ENCODE results near the gene SLC26A11. TPM values are rescaled to one million over a fixed set of nuclear protein-coding genes. Genes with fewer than 3 reads are reported as not detected.

SLC26A11 gene
- total RNA-seq, 1 donor from 2014 or later = 7.9 TPM

DNA sequence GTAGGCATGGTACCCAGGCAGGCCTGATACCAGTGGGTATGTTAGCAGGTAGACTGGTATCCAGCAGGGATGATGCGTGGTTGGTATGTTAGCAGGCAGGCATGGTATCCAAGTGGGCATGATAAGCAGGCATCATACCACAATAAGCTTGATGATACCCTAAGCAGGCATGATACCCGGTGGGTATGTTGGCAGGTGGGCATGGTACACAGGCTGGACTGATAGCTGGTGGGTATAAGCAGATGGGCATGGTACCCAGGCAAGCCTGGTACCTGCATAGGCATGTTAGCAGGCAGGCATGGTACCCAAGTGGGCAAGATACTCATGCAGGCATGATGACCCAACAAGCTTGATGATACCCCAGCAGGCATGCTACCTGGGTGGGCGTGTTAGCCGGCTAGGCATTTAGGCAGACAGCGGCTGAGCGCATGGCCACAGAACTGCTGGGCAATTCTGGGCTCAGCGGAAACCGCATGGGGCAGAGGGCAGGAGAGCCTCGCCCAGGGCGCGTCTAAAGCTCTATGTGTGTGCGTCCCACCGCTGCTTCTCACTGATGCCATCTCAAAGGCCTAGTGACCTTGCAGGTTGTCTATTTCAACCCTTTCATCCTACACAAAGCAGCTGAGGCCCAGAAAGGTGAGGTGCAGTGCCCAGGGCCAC, 2.4 kb upstream of the SLC26A11 start:
- H3K4me2 ChIP-seq = no peak overlapping the region
- H3K36me3 Mint-ChIP-seq = peaks cover 8% of the 10 kb centered on the region
- no peaks in the 10 kb centered on the region for H3K9me3 Mint-ChIP-seq
- H3K27ac ChIP-seq = no peak overlapping the region
- peaks cover 15% of the 10 kb centered on the region for H3K27me3 Mint-ChIP-seq (ENCODE audit: insufficient read depth, low read depth)
- H3K79me2 ChIP-seq (ENCODE audit: low read depth) = peaks cover 15% of the 10 kb centered on the region
- H4K20me1 ChIP-seq (ENCODE audit: low read depth) = peaks cover 4% of the 10 kb centered on the region
- peaks cover 19% of the 10 kb centered on the region for H3K4me1 Mint-ChIP-seq
- TF ChIP-seq, protein P1, sequence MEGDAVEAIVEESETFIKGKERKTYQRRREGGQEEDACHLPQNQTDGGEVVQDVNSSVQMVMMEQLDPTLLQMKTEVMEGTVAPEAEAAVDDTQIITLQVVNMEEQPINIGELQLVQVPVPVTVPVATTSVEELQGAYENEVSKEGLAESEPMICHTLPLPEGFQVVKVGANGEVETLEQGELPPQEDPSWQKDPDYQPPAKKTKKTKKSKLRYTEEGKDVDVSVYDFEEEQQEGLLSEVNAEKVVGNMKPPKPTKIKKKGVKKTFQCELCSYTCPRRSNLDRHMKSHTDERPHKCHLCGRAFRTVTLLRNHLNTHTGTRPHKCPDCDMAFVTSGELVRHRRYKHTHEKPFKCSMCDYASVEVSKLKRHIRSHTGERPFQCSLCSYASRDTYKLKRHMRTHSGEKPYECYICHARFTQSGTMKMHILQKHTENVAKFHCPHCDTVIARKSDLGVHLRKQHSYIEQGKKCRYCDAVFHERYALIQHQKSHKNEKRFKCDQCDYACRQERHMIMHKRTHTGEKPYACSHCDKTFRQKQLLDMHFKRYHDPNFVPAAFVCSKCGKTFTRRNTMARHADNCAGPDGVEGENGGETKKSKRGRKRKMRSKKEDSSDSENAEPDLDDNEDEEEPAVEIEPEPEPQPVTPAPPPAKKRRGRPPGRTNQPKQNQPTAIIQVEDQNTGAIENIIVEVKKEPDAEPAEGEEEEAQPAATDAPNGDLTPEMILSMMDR (IDR thresholded peaks at IDR 0.05) = no peak
- TF ChIP-seq EZH2phosphoT487 (IDR thresholded peaks at IDR 0.05) (no peak), EZH2 (IDR thresholded peaks at IDR 0.05) (no peak)
- DNase-seq (ENCODE audit: low spot score) = no peak
- H3K27ac Mint-ChIP-seq = no peak overlapping the region
- H3K36me3 ChIP-seq = no peaks in the 10 kb centered on the region
- H3K4me3 Mint-ChIP-seq = peak overlapping the region; percentile 58
- peaks cover 18% of the 10 kb centered on the region for H3K4me1 ChIP-seq
- H3F3A ChIP-seq (ENCODE audit: low read depth) = peaks cover 3% of the 10 kb centered on the region
- H3K9ac ChIP-seq = no peak overlapping the region
- H3K4me3 ChIP-seq = no peak overlapping the region
- no peaks in the 10 kb centered on the region for H3K9me3 ChIP-seq (ENCODE audit: low read depth)
- H3K27me3 ChIP-seq = no peaks in the 10 kb centered on the region
- H2AFZ ChIP-seq (replicated peaks) = no peak overlapping the region

DNA sequence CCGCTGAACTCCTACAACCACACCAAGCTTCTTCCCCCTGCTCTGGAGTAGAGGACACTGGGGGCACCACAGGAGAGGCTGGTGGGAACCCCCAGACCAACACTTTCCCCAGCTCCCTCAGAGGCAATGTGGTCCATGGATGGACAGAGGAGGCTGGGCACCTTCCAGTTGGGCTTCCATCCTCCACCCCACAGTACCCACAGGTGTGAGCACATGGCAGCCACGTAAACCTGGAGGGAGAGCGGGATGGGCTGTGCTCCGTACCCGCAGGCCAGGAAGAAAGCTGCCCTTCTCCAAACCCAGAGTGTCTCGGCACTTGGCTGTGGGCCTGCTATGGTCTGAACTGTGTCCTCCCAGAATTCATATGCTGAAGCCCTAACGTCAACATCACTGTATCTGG, 1.8 kb upstream of the SLC26A11 start:
- Histone ChIP-seq H3K27ac (no peak overlapping the region), H3K4me2 (no peak overlapping the region), H3K9me3 (ENCODE audit: low read depth) (no peaks in the 10 kb centered on the region), H3K4me1 (peaks cover 18% of the 10 kb centered on the region), H3K9ac (no peak overlapping the region), H4K20me1 (ENCODE audit: low read depth) (peaks cover 4% of the 10 kb centered on the region), H3F3A (ENCODE audit: low read depth) (peaks cover 3% of the 10 kb centered on the region), H3K36me3 (no peaks in the 10 kb centered on the region), H3K27me3 (no peaks in the 10 kb centered on the region), H3K4me3 (no peak overlapping the region), H2AFZ (replicated peaks) (no peak overlapping the region), H3K79me2 (ENCODE audit: low read depth) (peaks cover 15% of the 10 kb centered on the region)
- H3K27ac Mint-ChIP-seq = no peak overlapping the region
- H3K27me3 Mint-ChIP-seq (ENCODE audit: insufficient read depth, low read depth) = peaks cover 18% of the 10 kb centered on the region
- DNase-seq (ENCODE audit: low spot score) = no peak
- peaks cover 9% of the 10 kb centered on the region for H3K36me3 Mint-ChIP-seq
- TF ChIP-seq, protein P1 (IDR thresholded peaks at IDR 0.05) = no peak
- no peak for TF ChIP-seq EZH2phosphoT487 (IDR thresholded peaks at IDR 0.05)
- TF ChIP-seq EZH2 (IDR thresholded peaks at IDR 0.05) = no peak
- H3K4me1 Mint-ChIP-seq = peaks cover 24% of the 10 kb centered on the region
- peak overlapping the region; percentile 92 for H3K4me3 Mint-ChIP-seq
- H3K9me3 Mint-ChIP-seq = no peaks in the 10 kb centered on the region

DNA sequence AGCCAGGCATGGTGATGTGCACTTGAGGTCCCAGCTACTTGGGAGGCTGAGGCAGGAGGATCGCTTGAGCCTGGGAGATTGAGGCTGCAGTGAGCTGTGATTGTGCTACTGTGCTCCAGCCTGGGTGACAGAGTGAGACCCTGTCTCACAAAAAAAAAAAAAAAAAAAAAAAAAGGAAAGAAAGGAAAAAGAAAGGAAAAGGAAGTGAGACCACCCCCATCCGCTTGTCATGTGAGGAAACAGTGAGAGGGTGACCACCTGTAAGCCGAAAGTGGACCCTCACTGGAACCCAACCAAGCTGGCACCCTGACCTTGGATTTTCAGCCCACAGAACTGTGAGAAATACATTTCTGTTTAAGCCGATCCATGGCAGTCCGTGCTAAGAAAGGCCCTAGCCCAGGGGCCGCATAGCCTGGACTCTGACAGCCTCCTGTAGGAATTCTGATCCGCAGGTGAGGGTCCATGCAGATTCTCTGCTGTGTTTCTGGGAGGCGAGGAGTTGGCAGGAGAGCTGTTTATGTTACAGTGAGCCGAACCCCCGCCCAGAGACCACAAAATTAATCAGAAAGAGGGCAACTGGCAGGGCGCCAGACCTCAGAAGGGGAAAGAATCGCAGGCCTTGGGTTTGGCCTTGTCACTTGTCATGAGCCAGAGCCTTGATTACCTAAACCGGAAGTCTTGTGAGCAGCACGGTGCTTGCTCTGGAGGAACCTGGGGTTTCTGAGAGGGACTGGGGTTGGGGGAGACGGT, 1.0 kb upstream of the SLC26A11 start:
- Histone ChIP-seq H3K9ac (peak overlapping the region; percentile 66), H3K79me2 (ENCODE audit: low read depth) (peaks cover 15% of the 10 kb centered on the region), H4K20me1 (ENCODE audit: low read depth) (peaks cover 4% of the 10 kb centered on the region), H3K27me3 (no peaks in the 10 kb centered on the region), H3F3A (ENCODE audit: low read depth) (peaks cover 3% of the 10 kb centered on the region), H3K36me3 (no peaks in the 10 kb centered on the region), H2AFZ (replicated peaks) (no peak overlapping the region), H3K9me3 (ENCODE audit: low read depth) (no peaks in the 10 kb centered on the region), H3K4me3 (peak overlapping the region; percentile 100), H3K4me2 (peak overlapping the region; percentile 92), H3K4me1 (peaks cover 18% of the 10 kb centered on the region), H3K27ac (no peak overlapping the region)
- peak overlapping the region; percentile 92 for H3K4me3 Mint-ChIP-seq
- peaks cover 29% of the 10 kb centered on the region for H3K4me1 Mint-ChIP-seq
- no peak for DNase-seq (ENCODE audit: low spot score)
- no peaks in the 10 kb centered on the region for H3K9me3 Mint-ChIP-seq
- peaks cover 10% of the 10 kb centered on the region for H3K36me3 Mint-ChIP-seq
- H3K27me3 Mint-ChIP-seq (ENCODE audit: insufficient read depth, low read depth) = peaks cover 18% of the 10 kb centered on the region
- TF ChIP-seq, protein P1 (IDR thresholded peaks at IDR 0.05) = no peak
- TF ChIP-seq EZH2phosphoT487 (IDR thresholded peaks at IDR 0.05) (no peak), EZH2 (IDR thresholded peaks at IDR 0.05) (no peak)
- H3K27ac Mint-ChIP-seq = peak overlapping the region; percentile 59
